HG03442 (cell line): ENCODE results near the gene ADAM11.

Experiments
- ATAC-seq: cut with Tn5 transposase; IDR thresholded peaks from one replicate; pipeline ENCODE4 v1.9.1; 2021; ENCODE audit warnings: mild to moderate bottlenecking, moderate library complexity; ENCODE audit not compliant: unreplicated experiment

Gene ADAM11

GRCh38 chr17:44757045-44757917, 1.5 kb upstream of the ADAM11 start:
- ATAC-seq = no peak

- ATAC-seq = no peak
These were observed 822 bp upstream of the ADAM11 start for GRCh38 chr17:44757918-44758413.

- no peak for ATAC-seq
These were observed 513 bp downstream of the ADAM11 start for GRCh38 chr17:44759086-44759915.

- ATAC-seq = no peak
These were observed 1.1 kb downstream of the ADAM11 start for GRCh38 chr17:44759916-44760243.

GRCh38 chr17:44760474-44761308, 1.9 kb downstream of the ADAM11 start:
- ATAC-seq = no peak

- no peak for ATAC-seq
These were observed 3.4 kb downstream of the ADAM11 start for GRCh38 chr17:44761932-44762810.

- no peak for ATAC-seq
These were observed 4.4 kb downstream of the ADAM11 start for GRCh38 chr17:44763170-44763569.

GRCh38 chr17:44765965-44766364, 7.2 kb downstream of the ADAM11 start:
- ATAC-seq = no peak

- no peak for ATAC-seq
These were observed 7.7 kb downstream of the ADAM11 start for GRCh38 chr17:44766409-44767038.

GRCh38 chr17:44767493-44767892, 8.7 kb downstream of the ADAM11 start:
- no peak for ATAC-seq

GRCh38 chr17:44768505-44769142, 9.8 kb downstream of the ADAM11 start:
- no peak for ATAC-seq

GRCh38 chr17:44769230-44769629, 10.4 kb downstream of the ADAM11 start:
- ATAC-seq = no peak

- no peak for ATAC-seq
These were observed 10.9 kb downstream of the ADAM11 start for GRCh38 chr17:44769647-44770084.

- no peak for ATAC-seq
These were observed 11.6 kb downstream of the ADAM11 start for GRCh38 chr17:44770166-44770925.

GRCh38 chr17:44772308-44773045, 13.7 kb downstream of the ADAM11 start:
- no peak for ATAC-seq

- ATAC-seq = no peak
These were observed 14.4 kb downstream of the ADAM11 start for GRCh38 chr17:44773140-44773539.

- peak; percentile 31 for ATAC-seq
These were observed 15.7 kb downstream of the ADAM11 start for GRCh38 chr17:44774271-44775135.
